MM.1S (cell line): ENCODE results near the gene SGPL1.

Experiments used
- DNase-seq: peaks from one replicate; pipeline ENCODE4 v3.0.0-alpha.2; 2015
- H2AFZ ChIP-seq: fragments of 300-600 bp; sonication (generic); 2 replicates; pipeline ENCODE4 v1.6.0; 2016; ENCODE audit warnings: antibody characterized with exemption, low read length
- H3F3A ChIP-seq: fragments of 300-600 bp; sonication (generic); 2 replicates; pipeline ENCODE4 v1.6.1; 2016; ENCODE audit warnings: mild to moderate bottlenecking, antibody characterized with exemption, low read length, moderate library complexity, mixed read lengths; ENCODE audit not compliant: insufficient read depth
- H3K27ac ChIP-seq: fragments of 300-600 bp; sonication (generic); 2 replicates; pipeline ENCODE4 v1.5.1; 2016; ENCODE audit warnings: mild to moderate bottlenecking, low read length
- H3K27me3 ChIP-seq: fragments of 300-600 bp; sonication (generic); replicated peaks from 2 replicates; pipeline ENCODE4 v1.6.0; 2016; ENCODE audit warnings: low read length; ENCODE audit not compliant: insufficient read depth
- H3K36me3 ChIP-seq: fragments of 300-600 bp; sonication (generic); replicated peaks from 2 replicates; pipeline ENCODE4 v1.6.1; 2016; ENCODE audit warnings: mild to moderate bottlenecking, low read length, mixed read lengths; ENCODE audit not compliant: insufficient read depth
- H3K4me1 ChIP-seq: fragments of 300-600 bp; sonication (generic); 2 replicates; pipeline ENCODE4 v1.6.1; 2016; ENCODE audit warnings: low read length, mixed read lengths
- H3K4me2 ChIP-seq: fragments of 300-600 bp; sonication (generic); 2 replicates; pipeline ENCODE4 v1.6.0; 2016; ENCODE audit warnings: low read depth, low read length
- H3K4me3 ChIP-seq: fragments of 300-600 bp; sonication (generic); 2 replicates; pipeline ENCODE4 v1.5.1; 2016; ENCODE audit warnings: low read length, mixed read lengths
- H3K79me2 ChIP-seq: fragments of 300-600 bp; sonication (generic); 2 replicates; pipeline ENCODE4 v1.6.1; 2016; ENCODE audit warnings: mixed run types, low read length, mixed read lengths
- H3K9ac ChIP-seq: fragments of 300-600 bp; sonication (generic); 2 replicates; pipeline ENCODE4 v1.6.1; 2016; ENCODE audit warnings: low read length, mixed read lengths
- H3K9me2 ChIP-seq: fragments of 300-600 bp; sonication (generic); replicated peaks from 2 replicates; pipeline ENCODE4 v1.6.1; 2016; ENCODE audit warnings: mild to moderate bottlenecking, low read length, mixed read lengths; ENCODE audit not compliant: insufficient read depth
- H3K9me3 ChIP-seq: fragments of 300-600 bp; sonication (generic); replicated peaks from 2 replicates; pipeline ENCODE4 v1.6.1; 2016; ENCODE audit warnings: mild to moderate bottlenecking, low read length, mixed read lengths; ENCODE audit not compliant: insufficient read depth
- H4K20me1 ChIP-seq: fragments of 300-600 bp; sonication (generic); 2 replicates; pipeline ENCODE4 v1.6.1; 2016; ENCODE audit warnings: mild to moderate bottlenecking, low read length, moderate library complexity, mixed read lengths; ENCODE audit not compliant: insufficient read depth
- EZH2 ChIP-seq: fragments of 300-600 bp; sonication (generic); optimal IDR thresholded peaks from 2 replicates; pipeline ENCODE3; 2017; ENCODE audit warnings: low read depth, mild to moderate bottlenecking, antibody characterized with exemption, low read length, mixed read lengths
- EZH2phosphoT487 ChIP-seq: fragments of 300-600 bp; sonication (generic); IDR thresholded peaks from 2 replicates; pipeline ENCODE4 v1.6.1; 2018; ENCODE audit warnings: antibody characterized with exemption, low read length
- TF ChIP-seq, protein P1 (sequence below): fragments of 300-600 bp; sonication (generic); IDR thresholded peaks from 2 replicates; pipeline ENCODE4 v1.5.1; 2016; ENCODE audit warnings: antibody characterized with exemption, low read length, mixed read lengths

Gene SGPL1

GRCh38 chr10:70830164-70830563 is 14.4 kb downstream of the SGPL1 start:
- no peak overlapping the region for H2AFZ ChIP-seq
- no peaks in the 10 kb centered on the region for H3K27me3 ChIP-seq
- H3K4me2 ChIP-seq, result no peak overlapping the region
- no peak for TF ChIP-seq EZH2phosphoT487
- TF ChIP-seq, protein P1, sequence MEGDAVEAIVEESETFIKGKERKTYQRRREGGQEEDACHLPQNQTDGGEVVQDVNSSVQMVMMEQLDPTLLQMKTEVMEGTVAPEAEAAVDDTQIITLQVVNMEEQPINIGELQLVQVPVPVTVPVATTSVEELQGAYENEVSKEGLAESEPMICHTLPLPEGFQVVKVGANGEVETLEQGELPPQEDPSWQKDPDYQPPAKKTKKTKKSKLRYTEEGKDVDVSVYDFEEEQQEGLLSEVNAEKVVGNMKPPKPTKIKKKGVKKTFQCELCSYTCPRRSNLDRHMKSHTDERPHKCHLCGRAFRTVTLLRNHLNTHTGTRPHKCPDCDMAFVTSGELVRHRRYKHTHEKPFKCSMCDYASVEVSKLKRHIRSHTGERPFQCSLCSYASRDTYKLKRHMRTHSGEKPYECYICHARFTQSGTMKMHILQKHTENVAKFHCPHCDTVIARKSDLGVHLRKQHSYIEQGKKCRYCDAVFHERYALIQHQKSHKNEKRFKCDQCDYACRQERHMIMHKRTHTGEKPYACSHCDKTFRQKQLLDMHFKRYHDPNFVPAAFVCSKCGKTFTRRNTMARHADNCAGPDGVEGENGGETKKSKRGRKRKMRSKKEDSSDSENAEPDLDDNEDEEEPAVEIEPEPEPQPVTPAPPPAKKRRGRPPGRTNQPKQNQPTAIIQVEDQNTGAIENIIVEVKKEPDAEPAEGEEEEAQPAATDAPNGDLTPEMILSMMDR, result no peak
- TF ChIP-seq EZH2, result no peak
- H3K4me3 ChIP-seq, result no peak overlapping the region
- H3F3A ChIP-seq, result no peaks in the 10 kb centered on the region
- H3K79me2 ChIP-seq, result no peaks in the 10 kb centered on the region
- no peaks in the 10 kb centered on the region for H3K4me1 ChIP-seq
- H3K9ac ChIP-seq, result no peak overlapping the region
- no peaks in the 10 kb centered on the region for H3K9me3 ChIP-seq
- no peaks in the 10 kb centered on the region for H3K9me2 ChIP-seq
- DNase-seq, result no peak
- no peak overlapping the region for H3K27ac ChIP-seq
- no peaks in the 10 kb centered on the region for H3K36me3 ChIP-seq
- H4K20me1 ChIP-seq, result no peaks in the 10 kb centered on the region

DNA sequence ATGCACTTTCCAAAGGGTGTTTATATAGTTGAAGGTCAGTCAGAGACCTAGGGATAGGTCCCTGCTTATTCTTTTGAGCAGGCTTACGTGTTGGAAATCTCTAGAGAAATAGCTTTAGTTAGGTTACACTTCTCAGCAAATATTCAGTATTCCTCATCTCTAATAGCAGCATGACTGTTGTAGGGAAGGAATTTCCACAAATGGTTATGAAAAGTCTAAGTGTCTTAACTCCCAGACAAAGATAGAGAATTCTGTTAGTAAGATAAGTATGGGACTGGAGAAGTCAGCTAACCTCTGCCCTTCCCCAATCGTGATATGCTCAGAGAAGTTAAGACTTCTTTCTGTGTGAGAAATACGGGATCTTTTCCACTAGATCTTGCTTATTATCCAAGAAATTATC is 16.5 kb downstream of the SGPL1 start:
- Histone ChIP-seq H4K20me1 (no peaks in the 10 kb centered on the region), H3K4me3 (no peak overlapping the region), H3K27me3 (no peaks in the 10 kb centered on the region), H3F3A (no peaks in the 10 kb centered on the region), H2AFZ (no peak overlapping the region), H3K9ac (no peak overlapping the region), H3K79me2 (no peaks in the 10 kb centered on the region), H3K4me2 (no peak overlapping the region), H3K9me3 (no peaks in the 10 kb centered on the region), H3K9me2 (no peaks in the 10 kb centered on the region), H3K36me3 (no peaks in the 10 kb centered on the region), H3K27ac (no peak overlapping the region), H3K4me1 (no peaks in the 10 kb centered on the region)
- TF ChIP-seq, protein P1, result no peak
- TF ChIP-seq EZH2phosphoT487, result no peak
- no peak for TF ChIP-seq EZH2
- no peak for DNase-seq

DNA sequence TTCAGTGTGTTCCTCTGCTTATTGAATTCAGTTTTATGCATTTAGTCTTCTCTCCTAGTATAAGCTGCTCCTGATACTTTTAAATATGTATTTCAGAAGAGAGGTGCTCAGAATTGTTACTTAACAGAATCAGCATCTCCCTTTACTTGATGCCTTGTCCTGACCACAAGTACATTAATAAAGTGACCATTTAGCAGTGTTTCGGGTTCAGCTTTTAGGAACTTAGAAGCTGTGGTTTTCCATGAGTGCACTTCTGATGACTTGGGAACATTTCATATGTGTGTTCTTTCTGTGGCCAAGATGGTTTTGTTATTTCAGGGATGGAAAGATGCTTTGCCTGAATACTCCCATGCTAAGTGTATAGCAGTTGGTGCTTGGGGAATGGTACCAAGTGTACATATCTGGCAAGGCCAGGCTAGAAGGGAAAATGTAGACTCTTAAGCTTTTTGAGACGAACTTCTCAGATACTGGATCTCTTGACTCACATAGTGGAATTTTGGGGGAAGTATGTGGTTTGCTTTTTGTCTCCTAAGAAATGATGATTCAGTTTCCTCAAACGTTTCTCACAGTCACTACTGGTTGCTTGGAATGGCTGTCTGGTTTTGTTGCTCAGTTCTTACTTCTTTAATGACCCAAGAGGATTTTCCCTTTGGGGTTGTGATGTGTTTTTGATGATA is 17.2 kb downstream of the SGPL1 start:
- Histone ChIP-seq H3K9me3 (no peaks in the 10 kb centered on the region), H4K20me1 (no peaks in the 10 kb centered on the region), H3K79me2 (no peaks in the 10 kb centered on the region), H3F3A (no peaks in the 10 kb centered on the region), H2AFZ (no peak overlapping the region), H3K4me1 (no peaks in the 10 kb centered on the region), H3K9ac (no peak overlapping the region), H3K27me3 (no peaks in the 10 kb centered on the region), H3K27ac (no peak overlapping the region), H3K4me3 (no peak overlapping the region), H3K36me3 (no peaks in the 10 kb centered on the region), H3K9me2 (no peaks in the 10 kb centered on the region), H3K4me2 (no peak overlapping the region)
- no peak for DNase-seq
- TF ChIP-seq EZH2phosphoT487 (no peak), EZH2 (no peak)
- TF ChIP-seq, protein P1, result no peak
